K562 (cell line): Measurements from ENCODE around the gene RALGPS1. TPM values are rescaled to one million over a fixed set of nuclear protein-coding genes. Genes with fewer than 3 reads are reported as not detected.

Experiments
- ATAC-seq: fragments of 200-7000 bp; cut with Tn5 transposase; 3 replicates; pipeline ENCODE4 v1.9.1; 2020; ENCODE audit warnings: moderate library complexity
- BruUV-seq: library from RNA; stranded (reverse); fragments of 400-500 nt; replicated peaks from 2 replicates; lab custom pipeline; 2021; lab: Mats Ljungman, UMichigan
- CTCF ChIA-PET: fragments of 300-600 bp; formaldehyde crosslinking; extraction: SDS; loops from one replicate; lab custom pipeline; 2021; ENCODE audit warnings: low intra/inter-chr PET ratio; lab: Yijun Ruan, JAX
- POLR2A ChIA-PET: fragments of 300-600, 350-650 bp; sonication (Branson Sonifier 250); formaldehyde crosslinking; extraction: SDS; loops from one replicate; lab custom pipeline; 2021; ENCODE audit warnings: antibody characterized with exemption, inconsistent platforms; lab: Yijun Ruan, JAX
- DNase-seq, 4 experiments: peaks; one replicate each; pipeline versions ENCODE4 v3.0.0 to v3.0.0-alpha.2; 2011 to 2018; ENCODE audit warnings: low spot score in 3 of 4, mixed read lengths in 3 of 4; ENCODE audit errors: extremely low read depth in 1 of 4
- FAIRE-seq: peaks from 2 replicates; lab custom pipeline; 2011; peaks lifted over from hg19 to GRCh38; lab: Jason Lieb, UNC
- H2AFZ ChIP-seq: 2 replicates; pipeline ENCODE4 v1.6.0; 2011; ENCODE audit warnings: low read depth, low read length, control low read depth, inconsistent platforms
- H3K27ac ChIP-seq: fragments of 200-600 bp; 3 replicates; pipeline ENCODE4 v1.8.0; 2011; ENCODE audit warnings: low read depth, mild to moderate bottlenecking, control low read depth, inconsistent platforms, low read length, moderate library complexity, mixed read lengths; ENCODE audit errors: extremely low read depth
- H3K27me3 ChIP-seq, 2 experiments: fragments of 300-600 bp in 1 of 2; 2 replicates in 1 of 2; 3 replicates in 1 of 2; pipeline versions ENCODE4 v1.6.0 to v1.8.0; 2011; ENCODE audit warnings: inconsistent platforms in 2 of 2, low read length in 2 of 2, mild to moderate bottlenecking in 1 of 2, mixed read lengths in 1 of 2, moderate library complexity in 1 of 2; ENCODE audit not compliant: control insufficient read depth in 2 of 2, insufficient read depth in 2 of 2
- H3K36me3 ChIP-seq: fragments of 300-600 bp; 3 replicates; pipeline ENCODE4 v1.8.0; 2011; ENCODE audit warnings: mild to moderate bottlenecking, low read length, inconsistent platforms; ENCODE audit not compliant: control insufficient read depth, insufficient read depth
- H3K4me1 ChIP-seq, 2 experiments: fragments of 200-600 bp in 1 of 2; replicated peaks in 1 of 2; 2 replicates in 1 of 2; 3 replicates in 1 of 2; pipeline versions ENCODE4 v1.5.1 to v1.8.0; 2011; ENCODE audit warnings: inconsistent platforms in 2 of 2, low read length in 2 of 2, mild to moderate bottlenecking in 1 of 2, mixed read lengths in 1 of 2, moderate library complexity in 1 of 2; ENCODE audit not compliant: control insufficient read depth in 2 of 2, insufficient read depth in 2 of 2
- H3K4me2 ChIP-seq: 2 replicates; pipeline ENCODE4 v1.6.1; 2011; ENCODE audit warnings: low read length, control low read depth, inconsistent platforms, mixed read lengths; ENCODE audit not compliant: insufficient read depth
- H3K4me3 ChIP-seq: fragments of 200-600 bp; sonication (generic), shearing (Covaris generic); 2 replicates; pipeline ENCODE4 v1.5.1; 2016; ENCODE audit warnings: control low read depth, inconsistent platforms
- H3K79me2 ChIP-seq: fragments of 200-600 bp; 3 replicates; pipeline ENCODE4 v1.8.0; 2011; ENCODE audit warnings: low read length, inconsistent platforms; ENCODE audit not compliant: control insufficient read depth, insufficient read depth
- H3K9ac ChIP-seq, 2 experiments: 2 replicates each; pipeline versions ENCODE4 v1.6.0 to v1.6.1; 2011; ENCODE audit warnings: low read depth in 2 of 2, low read length in 2 of 2, control low read depth in 1 of 2, inconsistent platforms in 1 of 2, mild to moderate bottlenecking in 1 of 2, mixed read lengths in 1 of 2; ENCODE audit not compliant: insufficient read depth in 1 of 2
- H3K9me1 ChIP-seq: one replicate; pipeline ENCODE4 v1.6.0; 2011; ENCODE audit warnings: inconsistent platforms, mild to moderate bottlenecking, low read length, moderate library complexity; ENCODE audit not compliant: control insufficient read depth, insufficient read depth
- H3K9me3 ChIP-seq: replicated peaks from 2 replicates; pipeline ENCODE4 v1.5.1; 2011; ENCODE audit warnings: low read depth, low read length, inconsistent platforms; ENCODE audit not compliant: control insufficient read depth, insufficient read depth
- H4K20me1 ChIP-seq: replicated peaks from 2 replicates; pipeline ENCODE4 v1.6.1; 2011; ENCODE audit warnings: low read length, inconsistent platforms, mixed read lengths; ENCODE audit not compliant: control insufficient read depth, insufficient read depth
- CUX1 ChIP-seq: fragments of 200-800 bp; sonication (Bioruptor generic); IDR thresholded peaks from 2 replicates; pipeline ENCODE4 v1.6.1; 2016; ENCODE audit warnings: missing genetic modification characterization, missing compliant biosample characterization
- DACH1 ChIP-seq: fragments of 450-650 bp; IDR thresholded peaks from 2 replicates; pipeline ENCODE4 v1.6.1; 2018; ENCODE audit not compliant: partially characterized antibody
- E2F5 ChIP-seq: sonication (generic); formaldehyde crosslinking; IDR thresholded peaks from 2 replicates; pipeline ENCODE4 v1.8.0; 2022; ENCODE audit warnings: mild to moderate bottlenecking, missing genetic modification reagents
- IRF1 ChIP-seq: sonication (generic); formaldehyde crosslinking; IDR thresholded peaks from 2 replicates; pipeline ENCODE4 v1.8.0; 2022; ENCODE audit warnings: missing genetic modification reagents, mild to moderate bottlenecking, borderline replicate concordance
- LARP7 ChIP-seq: fragments of 450-650 bp; IDR thresholded peaks from 2 replicates; pipeline ENCODE4 v1.6.1; 2016
- MCM3 ChIP-seq: fragments of 450-650 bp; IDR thresholded peaks from 2 replicates; pipeline ENCODE4 v1.6.1; 2016
- MCM7 ChIP-seq, 2 experiments: fragments of 450-650 bp; IDR thresholded peaks; 2 replicates each; pipeline ENCODE4 v1.6.1; 2016 to 2018
- MTA2 ChIP-seq: fragments of 450-650 bp; IDR thresholded peaks from 2 replicates; pipeline ENCODE4 v1.6.1; 2016; ENCODE audit warnings: low read depth
- ZNF253 ChIP-seq: fragments of 250-450 bp; sonication (Bioruptor Pico); conservative IDR thresholded peaks from 2 replicates; pipeline ENCODE4 v1.6.1; 2021; ENCODE audit warnings: mild to moderate bottlenecking
- ZNF436 ChIP-seq: fragments of 250-450, 450-650 bp; sonication (Bioruptor Pico); formaldehyde crosslinking; IDR thresholded peaks from 2 replicates; pipeline ENCODE4 v1.7.0; 2020; ENCODE audit warnings: mild to moderate bottlenecking
- ZNF639 ChIP-seq, 2 experiments: fragments of 200-800 bp in 1 of 2; sonication (Bioruptor generic) in 1 of 2; sonication (generic) in 1 of 2; formaldehyde crosslinking in 1 of 2; IDR thresholded peaks in 1 of 2; conservative IDR thresholded peaks in 1 of 2; 2 replicates each; pipeline versions ENCODE4 v1.5.0 to v1.6.1; 2016 to 2020; ENCODE audit warnings: missing compliant biosample characterization in 1 of 2, missing genetic modification characterization in 1 of 2, missing genetic modification reagents in 1 of 2
- WGBS: fragments of 100-300 bp; shearing (Covaris generic); methylation state at CpG from one replicate; pipeline ENCODE4 v1.1.6; 2016; ENCODE audit warnings: low coverage, mixed read lengths; ENCODE audit not compliant: insufficient coverage; ENCODE audit errors: missing lambda C conversion rate; 5-methylcytosine and 5-hydroxymethylcytosine counted together
- in situ Hi-C: fragments of 300-500 bp; cut with MboI; formaldehyde crosslinking; loops from 4 replicates; pipeline ENCODE4 v1.15.0; 2018; ENCODE audit warnings: inconsistent platforms, mixed read lengths
- intact Hi-C: fragments of 100-400 bp; cut with micrococcal nuclease; formaldehyde crosslinking; loops from 2 replicates; pipeline ENCODE4 v1.14.2; 2022
- polyA plus RNA-seq, 8 experiments: library from polyadenylated mRNA; depleted of rRNA in 4 of 8; stranded (reverse) in 5 of 8; unstranded in 3 of 8; fragments of >200 nt; fragmentation: Nextera tagmentation in 2 of 8; fragmentation: Illumina TruSeq in 1 of 8; extraction: Ambion mirVana in 2 of 8; extraction: Trizol in 1 of 8; gene quantifications; 2 replicates each; pipeline versions ENCODE4 v1.2.1 to v1.2.3, GENCODE V29; 2011 to 2014; ENCODE audit warnings: inconsistent platforms in 1 of 8, missing spikeins in 1 of 8
- total RNA-seq, 7 experiments: library from RNA; depleted of rRNA in 6 of 7; stranded (reverse); fragments of >200 nt in 6 of 7; fragmentation: Illumina TruSeq in 2 of 7; extraction: Trizol in 2 of 7; gene quantifications; 2 replicates each; pipeline versions ENCODE4 v1.2.1 to v1.2.3, GENCODE V29; 2011 to 2021; ENCODE audit warnings: low replicate concordance in 1 of 7

The RALGPS1 gene
- total and polyA plus RNA-seq, 9 of the 15 experiments (the other 6 are each of a cell fraction or from before 2014, with no cell fraction given), result 0.04 to 2.6 (median 1.5) TPM

GRCh38 chr9:127140842-127141675, 226.5 kb downstream of the RALGPS1 start:
- WGBS, result under 1% methylated on average over 9 of the region's 9 CpGs
- POLR2A ChIA-PET, result interaction anchor here (0.6 to 1.7 kb wide), 3 partner anchors 13 to 24 kb away, joined by 3 to 5 read pairs (median 4); no protein-coding TSS in a partner anchor
- no TSS peak for BruUV-seq
- TF ChIP-seq DACH1, result no peak
- no peak for TF ChIP-seq LARP7
- TF ChIP-seq IRF1 (CRISPR knock-in tag), result no peak
- no peak for TF ChIP-seq ZNF639 (CRISPR knock-in tag; conservative IDR thresholded peaks at IDR 0.05 in 1 of 2, IDR thresholded peaks at IDR 0.05 in 1 of 2)
- no peak for TF ChIP-seq MCM3
- no peak for TF ChIP-seq MCM7 (IDR thresholded peaks at IDR 0.05)
- TF ChIP-seq ZNF436 (CRISPR knock-in tag), result no peak
- no peak for TF ChIP-seq MTA2
- no peak for TF ChIP-seq ZNF253
- TF ChIP-seq CUX1 (CRISPR knock-in tag), result no peak
- TF ChIP-seq E2F5 (CRISPR knock-in tag), result no peak

More at GRCh38 chr9:127140842-127141675, 226.5 kb downstream of the RALGPS1 start:
- Histone ChIP-seq H3K27me3 (peaks cover 17 to 62% of the 10 kb centered on the region in 2 experiments), H3K9ac (no peak overlapping the region), H3K4me1 (no peaks in the 10 kb centered on the region; a peak in 2 of 5 replicates), H3K9me3 (no peaks in the 10 kb centered on the region), H3K36me3 (no peaks in the 10 kb centered on the region), H3K4me3 (no peak overlapping the region), H3K27ac (no peak overlapping the region), H3K79me2 (no peaks in the 10 kb centered on the region), H3K4me2 (no peak overlapping the region), H4K20me1 (no peaks in the 10 kb centered on the region; the same call in 1 of the 2 replicates), H2AFZ (no peak overlapping the region), H3K9me1 (no peaks in the 10 kb centered on the region)
- in situ Hi-C loops, result no loop called here
- DNase-seq, result no peak
- FAIRE-seq, result no peak
- intact Hi-C loops, result no loop called here
- CTCF ChIA-PET, result no interaction called here
- ATAC-seq, result no peak
